ENCODE data around the gene PRDX2.

DNA sequence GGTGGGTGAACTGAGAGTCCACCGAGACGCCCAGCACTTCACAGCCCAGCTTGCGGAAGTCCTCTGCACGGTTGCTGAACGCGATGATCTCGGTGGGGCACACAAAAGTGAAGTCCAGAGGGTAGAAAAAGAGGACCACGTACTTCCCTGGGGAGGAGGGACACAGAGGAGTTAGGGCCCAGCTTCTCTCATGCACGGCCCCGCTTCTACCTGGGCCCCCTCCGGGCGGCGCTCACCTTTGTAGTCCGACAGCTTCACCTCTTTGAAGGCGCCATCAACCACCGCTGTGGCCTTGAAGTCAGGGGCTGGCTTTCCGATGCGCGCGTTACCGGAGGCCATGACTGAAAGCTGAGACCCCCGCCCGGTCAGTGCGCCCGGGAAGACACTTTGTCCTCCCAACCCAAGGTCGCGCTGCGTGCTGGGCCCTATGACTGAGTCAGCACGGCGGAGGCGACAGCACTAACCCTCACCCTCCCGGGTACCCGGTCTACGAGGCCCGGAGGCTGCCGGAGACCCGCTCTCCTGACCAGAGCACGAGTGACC is 606 bp downstream of the PRDX2 start:
- TF ChIP-seq POLR2A (IDR thresholded peaks at IDR 0.05), result no peak
- TF ChIP-seq, protein P1, sequence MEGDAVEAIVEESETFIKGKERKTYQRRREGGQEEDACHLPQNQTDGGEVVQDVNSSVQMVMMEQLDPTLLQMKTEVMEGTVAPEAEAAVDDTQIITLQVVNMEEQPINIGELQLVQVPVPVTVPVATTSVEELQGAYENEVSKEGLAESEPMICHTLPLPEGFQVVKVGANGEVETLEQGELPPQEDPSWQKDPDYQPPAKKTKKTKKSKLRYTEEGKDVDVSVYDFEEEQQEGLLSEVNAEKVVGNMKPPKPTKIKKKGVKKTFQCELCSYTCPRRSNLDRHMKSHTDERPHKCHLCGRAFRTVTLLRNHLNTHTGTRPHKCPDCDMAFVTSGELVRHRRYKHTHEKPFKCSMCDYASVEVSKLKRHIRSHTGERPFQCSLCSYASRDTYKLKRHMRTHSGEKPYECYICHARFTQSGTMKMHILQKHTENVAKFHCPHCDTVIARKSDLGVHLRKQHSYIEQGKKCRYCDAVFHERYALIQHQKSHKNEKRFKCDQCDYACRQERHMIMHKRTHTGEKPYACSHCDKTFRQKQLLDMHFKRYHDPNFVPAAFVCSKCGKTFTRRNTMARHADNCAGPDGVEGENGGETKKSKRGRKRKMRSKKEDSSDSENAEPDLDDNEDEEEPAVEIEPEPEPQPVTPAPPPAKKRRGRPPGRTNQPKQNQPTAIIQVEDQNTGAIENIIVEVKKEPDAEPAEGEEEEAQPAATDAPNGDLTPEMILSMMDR (IDR thresholded peaks at IDR 0.05), result no peak
- no peak for TF ChIP-seq POLR2AphosphoS5 (IDR thresholded peaks at IDR 0.05; ENCODE audit: insufficient read depth in 1 of 2, low read depth in 1 of 2)

Measured in vagina (tissue), 2 donors.